ENCODE results near the gene DSCAML1. TPM values are rescaled to one million over a fixed set of nuclear protein-coding genes. Genes with fewer than 3 reads are reported as not detected.

The DSCAML1 gene
- total and polyA plus RNA-seq, 12 donors = 0.16 to 1.5 (median 0.57) TPM

- DNase-seq (peak; percentile 56 to 62), ATAC-seq (peak; percentile 52 to 72 (median 64))
- H3K9me3 ChIP-seq = no peaks in the 10 kb centered on the region
- 46 to 58% methylated on average over 22 of the region's 22 CpGs for WGBS, 2 donors
- H3K36me3 ChIP-seq = no peaks in the 10 kb centered on the region
- peaks cover 13 to 62% (median 51%) of the 10 kb centered on the region in 9 donors for H3K4me1 ChIP-seq
- H3K4me3 ChIP-seq = no peak within 1 kb of the TSS
- no peak for TF ChIP-seq CTCF (IDR thresholded peaks at IDR 0.05)
- intact Hi-C loops (cut with DNase I) = loop anchor here in 4 of 10 donors (5.0 kb wide), 1 partner anchor 122 kb away; no protein-coding TSS in a partner anchor
- H3K27ac ChIP-seq = peak within 1 kb of the TSS; percentile 58 to 94 (median 80)
- no peaks in the 10 kb centered on the region for H3K27me3 ChIP-seq
Observed at GRCh38 chr11:117824571-117825537, 27.8 kb upstream of the DSCAML1 start, which contains the start of gene FXYD2. Gene FXYD2, minus strand, starts transcription at chr11:117824744. Its CDS starts 66 bp downstream, at chr11:117824678.

- WGBS, 2 donors = 40 to 57% methylated on average over 13 of the region's 13 CpGs
- H3K4me1 ChIP-seq = peaks cover 13 to 61% (median 50%) of the 10 kb centered on the region in 9 donors
Observed at GRCh38 chr11:117823946-117824420, 27.0 kb upstream of the DSCAML1 start.

GRCh38 chr11:117823294-117823945, 26.4 kb upstream of the DSCAML1 start:
- ATAC-seq = peak in 7 of 8 donors; percentile 0 to 8 (median 1)
- DNase-seq = no peak
- 43 to 63% methylated on average over 18 of the region's 18 CpGs for WGBS, 2 donors
- Histone ChIP-seq H3K36me3 (no peaks in the 10 kb centered on the region), H3K27ac (peak overlapping the region; percentile 40 to 94 (median 80)), H3K4me3 (no peak overlapping the region), H3K9me3 (no peaks in the 10 kb centered on the region), H3K4me1 (peaks cover 9 to 61% (median 44%) of the 10 kb centered on the region in 9 donors), H3K27me3 (no peaks in the 10 kb centered on the region)
- intact Hi-C loops (cut with DNase I) = loop anchor here in 4 of 10 donors (5.0 kb wide), 1 partner anchor 124 kb away; no protein-coding TSS in a partner anchor
- peak in 5 of 9 donors; percentile 9 to 54 (median 21) for TF ChIP-seq CTCF (IDR thresholded peaks at IDR 0.05)

More at GRCh38 chr11:117823946-117824420, 27.0 kb upstream of the DSCAML1 start:
- Histone ChIP-seq H3K4me3 (no peak overlapping the region), H3K9me3 (no peaks in the 10 kb centered on the region), H3K27ac (peak overlapping the region; percentile 58 to 94 (median 80)), H3K36me3 (no peaks in the 10 kb centered on the region), H3K27me3 (no peaks in the 10 kb centered on the region)
- intact Hi-C loops (cut with DNase I) = loop anchor here in 4 of 10 donors (5.0 kb wide), 1 partner anchor 123 kb away; no protein-coding TSS in a partner anchor
- ATAC-seq = peak; percentile 70 to 82 (median 78)
- no peak for TF ChIP-seq CTCF (IDR thresholded peaks at IDR 0.05)
- DNase-seq = peak; percentile 81 to 85

Measured in heart right ventricle (tissue), 16 donors.